Endothelial cell of hepatic sinusoid (primary cell): ENCODE measurements around the gene RBM24.

Experiments
- in situ Hi-C: cut with HindIII; loops from 2 replicates; pipeline ENCODE4 v1.10.0; 2017; ENCODE audit warnings: low sequenced_read_pairs

RBM24 gene

GRCh38 chr6:17341117-17341805, 60.1 kb downstream of the RBM24 start:
- in situ Hi-C loops = no loop called here

GRCh38 chr6:17341891-17342290, 60.7 kb downstream of the RBM24 start:
- in situ Hi-C loops = no loop called here

- in situ Hi-C loops = no loop called here
These were observed 62.1 kb downstream of the RBM24 start for GRCh38 chr6:17343215-17343614.
